Testis (tissue), 2 donors: ENCODE data around the gene MEIS2.

ENCODE experiments used
- CTCF ChIP-seq, 3 experiments: fragments of 450-650 bp in 2 of 3; fragments of 200-600 bp in 1 of 3; sonication (generic) in 1 of 3; IDR thresholded peaks; one replicate each; pipeline ENCODE4 v1.5.1; 2016 to 2019; ENCODE audit warnings: antibody characterized with exemption in 3 of 3, mild to moderate bottlenecking in 2 of 3, moderate library complexity in 1 of 3
- POLR2A ChIP-seq: fragments of 450-650 bp; IDR thresholded peaks from one replicate; pipeline ENCODE4 v1.6.1; 2017; ENCODE audit warnings: antibody characterized with exemption, mild to moderate bottlenecking, moderate library complexity

GRCh38 chr15:37050345-37050744, 50.0 kb downstream of the MEIS2 start:
- no peak for TF ChIP-seq POLR2A
- no peak for TF ChIP-seq CTCF (IDR thresholded peaks at IDR 0.05)
